ENCODE data around the gene PRKD1.
"Not testable (repeated sequence)": the region's sequence is repeated elsewhere in the genome, so short reads cannot be mapped to it uniquely, and the experiment has no call there.

Gene PRKD1

DNA sequence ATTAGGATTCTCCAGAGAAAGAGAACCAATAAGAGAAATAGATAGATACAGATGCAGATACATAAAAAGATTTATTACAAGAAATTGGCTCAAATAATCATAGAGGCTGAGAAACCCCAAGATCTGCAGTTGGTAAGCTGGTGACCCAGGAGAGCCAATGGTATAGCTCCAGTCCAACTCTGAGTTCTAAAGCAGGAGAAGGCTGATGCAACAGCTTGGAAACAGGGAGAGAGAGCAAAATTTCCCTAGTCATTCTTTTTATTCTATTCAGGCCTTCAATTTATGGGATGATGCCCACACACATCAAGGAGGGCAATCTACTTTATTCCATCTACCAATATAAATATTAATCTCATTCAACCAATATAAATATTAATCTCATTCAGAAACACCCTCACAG is 218.2 kb downstream of the PRKD1 start:
- no peak for DNase-seq (ENCODE audit: low spot score)
- Mint-ChIP-seq H3K4me3 (no peak overlapping the region), H3K36me3 (ENCODE audit: low read depth) (no peaks in the 10 kb centered on the region), H3K4me1 (ENCODE audit: low read depth) (no peaks in the 10 kb centered on the region), H3K9me3 (peaks cover 42% of the 10 kb centered on the region), H3K27ac (no peak overlapping the region), H3K27me3 (ENCODE audit: low read depth) (no peaks in the 10 kb centered on the region)

DNA sequence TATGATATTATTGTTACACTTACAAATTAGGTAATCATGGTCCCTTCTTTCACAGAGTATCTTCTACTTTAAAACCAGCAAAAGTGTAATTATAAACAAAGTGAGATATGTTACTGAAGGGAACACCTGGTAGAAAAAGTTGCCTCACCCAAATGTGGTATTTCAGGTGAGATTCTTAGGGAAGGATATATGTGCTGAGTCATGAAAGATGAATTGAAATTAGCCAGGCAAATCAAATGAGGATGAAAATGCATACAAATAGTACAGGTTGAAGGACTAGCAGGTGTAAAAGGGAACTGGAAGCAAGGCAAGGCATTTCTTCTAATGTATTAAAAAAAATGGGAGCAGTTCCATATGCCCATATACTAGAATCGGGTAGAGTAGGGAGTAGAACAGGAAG is 220.9 kb downstream of the PRKD1 start:
- Mint-ChIP-seq H3K27ac (no peak overlapping the region), H3K27me3 (ENCODE audit: low read depth) (no peaks in the 10 kb centered on the region), H3K36me3 (ENCODE audit: low read depth) (no peaks in the 10 kb centered on the region), H3K4me3 (no peak overlapping the region), H3K4me1 (ENCODE audit: low read depth) (no peaks in the 10 kb centered on the region), H3K9me3 (peaks cover 42% of the 10 kb centered on the region)
- DNase-seq (ENCODE audit: low spot score), result no peak

DNA sequence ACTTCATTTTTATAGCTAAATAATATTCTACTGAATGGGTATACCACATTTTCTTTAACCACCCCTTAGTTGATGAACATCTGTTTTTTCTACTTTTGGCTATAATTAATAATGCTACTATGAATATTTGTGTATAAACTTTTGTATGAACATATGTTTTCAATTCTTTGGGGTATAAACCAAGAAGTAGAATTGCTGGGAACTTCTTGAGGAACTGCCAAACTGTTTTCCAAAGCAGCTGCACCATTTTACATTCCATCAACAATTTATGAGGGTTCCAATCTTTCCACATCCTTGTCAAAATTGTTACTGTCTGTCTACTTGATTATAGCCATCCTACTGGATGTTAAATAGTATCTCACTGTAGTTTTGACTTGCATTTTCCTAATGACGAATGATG is 221.8 kb downstream of the PRKD1 start:
- H3K4me1 Mint-ChIP-seq (ENCODE audit: low read depth), result no peaks in the 10 kb centered on the region
- no peaks in the 10 kb centered on the region for H3K36me3 Mint-ChIP-seq (ENCODE audit: low read depth)
- DNase-seq (ENCODE audit: low spot score), result no peak
- peaks cover 50% of the 10 kb centered on the region for H3K9me3 Mint-ChIP-seq
- no peaks in the 10 kb centered on the region for H3K27me3 Mint-ChIP-seq (ENCODE audit: low read depth)
- no peak overlapping the region for H3K4me3 Mint-ChIP-seq
- H3K27ac Mint-ChIP-seq, result no peak overlapping the region

DNA sequence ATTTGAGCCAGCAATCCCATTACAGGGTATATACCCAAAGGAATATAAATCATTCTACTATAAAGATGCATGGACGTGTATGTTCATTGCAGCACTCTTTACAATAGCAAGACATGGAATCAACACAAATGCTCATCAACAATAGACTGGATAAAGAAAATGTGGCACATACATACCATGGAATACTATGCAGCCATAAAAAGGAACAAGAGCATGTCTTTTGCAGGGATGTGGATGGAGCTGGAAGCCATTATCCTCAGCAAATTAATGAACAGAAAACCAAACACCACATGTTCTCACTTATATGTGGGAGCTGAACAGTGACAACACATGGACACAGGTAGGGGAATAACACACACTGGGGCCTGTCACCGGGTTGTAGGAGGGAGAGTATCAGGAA is 238.1 kb downstream of the PRKD1 start:
- H3K27me3 Mint-ChIP-seq (ENCODE audit: low read depth); H3K27ac Mint-ChIP-seq; DNase-seq (ENCODE audit: low spot score); H3K36me3 Mint-ChIP-seq (ENCODE audit: low read depth); H3K4me3 Mint-ChIP-seq; H3K4me1 Mint-ChIP-seq (ENCODE audit: low read depth): not testable (repeated sequence)
- H3K9me3 Mint-ChIP-seq, result peaks cover 60% of the 10 kb centered on the region

DNA sequence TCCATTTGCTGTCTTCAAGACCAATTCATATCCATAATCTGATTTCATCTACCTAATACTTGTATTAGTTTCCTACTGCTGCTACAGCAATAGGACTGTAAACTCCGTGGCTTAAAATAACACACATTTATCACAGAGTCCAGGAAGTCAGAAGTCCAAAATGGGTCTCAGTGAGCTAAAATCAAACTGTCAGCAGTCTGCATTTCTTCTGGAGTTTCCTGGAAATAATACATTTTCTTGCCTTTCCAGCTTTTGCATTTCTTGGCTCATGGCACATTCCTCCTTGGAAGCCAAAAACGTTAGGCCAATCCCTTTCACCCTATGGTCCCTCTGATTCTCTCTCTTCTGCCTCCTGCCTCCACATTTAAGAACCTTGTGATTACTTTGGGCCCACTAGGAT is 239.8 kb downstream of the PRKD1 start:
- Mint-ChIP-seq H3K36me3 (ENCODE audit: low read depth) (no peaks in the 10 kb centered on the region), H3K4me1 (ENCODE audit: low read depth) (no peaks in the 10 kb centered on the region), H3K27me3 (ENCODE audit: low read depth) (no peaks in the 10 kb centered on the region), H3K27ac (no peak overlapping the region), H3K4me3 (no peak overlapping the region), H3K9me3 (peaks cover 60% of the 10 kb centered on the region)
- no peak for DNase-seq (ENCODE audit: low spot score)

DNA sequence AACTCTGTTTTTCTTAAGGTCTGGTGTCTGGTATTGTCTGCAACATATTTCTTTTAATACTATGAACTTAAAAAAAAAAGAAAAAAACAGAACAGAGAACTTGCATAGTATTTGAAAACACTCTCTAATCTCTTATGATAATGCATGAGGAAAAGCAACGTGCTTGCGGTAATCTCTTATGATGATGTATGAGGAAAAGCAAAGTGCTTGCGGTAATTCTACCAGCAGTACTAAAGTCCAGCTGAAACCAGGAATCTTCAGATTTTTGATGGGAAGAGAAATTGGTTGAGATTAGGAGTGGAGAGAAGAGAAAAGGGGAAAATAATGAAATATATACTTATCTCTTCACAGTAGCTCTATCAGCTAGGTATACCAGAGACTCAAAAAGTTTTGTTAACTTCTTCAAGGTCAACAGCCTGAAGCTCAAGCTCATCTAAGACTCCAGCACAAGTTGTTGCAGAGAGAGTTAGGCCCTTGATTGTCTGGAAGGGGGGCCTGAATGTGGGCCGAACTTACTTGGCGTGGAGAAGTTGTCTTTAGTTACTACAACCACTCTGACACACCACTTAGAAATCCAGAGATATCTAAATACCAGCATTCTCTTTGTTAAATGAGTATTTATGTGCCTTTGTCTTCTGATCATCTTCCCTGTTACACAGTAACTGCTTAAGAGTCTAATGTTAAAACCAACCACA is 240.4 kb downstream of the PRKD1 start:
- H3K4me1 Mint-ChIP-seq (ENCODE audit: low read depth), result no peaks in the 10 kb centered on the region
- no peaks in the 10 kb centered on the region for H3K36me3 Mint-ChIP-seq (ENCODE audit: low read depth)
- H3K4me3 Mint-ChIP-seq, result no peak overlapping the region
- peaks cover 58% of the 10 kb centered on the region for H3K9me3 Mint-ChIP-seq
- no peak for DNase-seq (ENCODE audit: low spot score)
- H3K27ac Mint-ChIP-seq, result no peak overlapping the region
- no peaks in the 10 kb centered on the region for H3K27me3 Mint-ChIP-seq (ENCODE audit: low read depth)

DNA sequence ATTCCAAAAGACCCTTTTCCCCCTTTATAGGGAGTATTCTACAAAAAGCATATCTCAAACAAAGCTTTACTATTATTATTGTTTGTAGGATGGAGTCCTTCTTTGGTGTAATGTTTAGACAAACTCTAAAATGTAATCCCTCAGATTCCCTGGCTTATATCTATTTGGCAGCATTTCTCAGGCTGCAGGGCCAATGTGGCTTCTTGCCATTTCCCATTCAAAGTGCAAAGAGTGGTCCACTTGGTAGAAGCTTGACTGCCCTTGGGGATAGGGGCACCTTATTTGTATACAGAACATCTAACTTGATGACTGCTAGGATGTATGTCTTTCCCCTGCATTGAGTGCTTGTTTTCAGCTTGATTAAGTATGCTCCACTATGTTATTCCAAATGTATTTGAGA is 242.7 kb downstream of the PRKD1 start:
- Mint-ChIP-seq H3K9me3 (peaks cover 54% of the 10 kb centered on the region), H3K4me1 (ENCODE audit: low read depth) (no peaks in the 10 kb centered on the region), H3K36me3 (ENCODE audit: low read depth) (no peaks in the 10 kb centered on the region), H3K27me3 (ENCODE audit: low read depth) (no peaks in the 10 kb centered on the region), H3K4me3 (no peak overlapping the region), H3K27ac (no peak overlapping the region)
- no peak for DNase-seq (ENCODE audit: low spot score)

DNA sequence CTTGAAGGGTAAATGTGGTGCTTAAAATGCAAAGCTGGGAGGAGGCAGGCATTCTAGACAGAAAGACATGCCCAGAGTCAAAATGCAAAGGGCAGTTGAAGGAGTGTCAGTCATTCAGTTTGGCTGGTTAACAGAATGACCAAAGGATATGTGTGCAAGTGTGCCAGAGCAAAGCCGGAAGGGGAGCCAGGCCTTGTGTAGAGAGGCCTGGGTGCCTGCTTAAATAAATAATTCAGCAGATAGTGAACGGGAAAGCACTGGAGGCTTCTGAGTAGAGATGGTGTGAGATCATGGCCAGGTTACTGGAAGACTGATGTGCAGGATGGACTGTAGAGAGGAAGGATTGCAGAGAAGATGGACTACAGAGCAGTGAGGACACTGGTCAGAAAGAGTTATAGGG is 244.9 kb downstream of the PRKD1 start:
- Mint-ChIP-seq H3K27me3 (ENCODE audit: low read depth) (no peaks in the 10 kb centered on the region), H3K4me1 (ENCODE audit: low read depth) (no peaks in the 10 kb centered on the region)

DNA sequence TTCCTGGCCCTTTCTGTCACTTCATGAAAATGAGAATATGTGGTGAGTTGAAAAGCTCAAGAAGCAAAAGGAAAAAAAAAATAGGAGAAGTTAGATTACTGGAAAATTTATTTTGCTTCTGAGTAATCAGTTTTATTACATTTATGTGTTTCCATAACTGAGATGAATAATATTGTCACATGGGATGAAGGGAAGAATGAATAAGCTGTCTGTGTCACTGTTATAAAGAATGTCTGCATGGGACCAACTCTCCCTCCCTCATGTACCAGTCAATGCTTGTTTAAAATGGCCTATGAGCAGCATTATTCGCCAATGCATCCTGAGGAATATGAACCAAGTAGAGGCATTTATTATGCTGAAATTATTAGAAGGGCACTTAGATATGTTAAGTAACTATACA is 246.3 kb downstream of the PRKD1 start:
- no peaks in the 10 kb centered on the region for H3K27me3 Mint-ChIP-seq (ENCODE audit: low read depth)
- H3K36me3 Mint-ChIP-seq (ENCODE audit: low read depth), result no peaks in the 10 kb centered on the region
- H3K4me1 Mint-ChIP-seq (ENCODE audit: low read depth), result no peaks in the 10 kb centered on the region
- peaks cover 39% of the 10 kb centered on the region for H3K9me3 Mint-ChIP-seq
- DNase-seq (ENCODE audit: low spot score), result no peak
- H3K4me3 Mint-ChIP-seq, result no peak overlapping the region
- H3K27ac Mint-ChIP-seq, result no peak overlapping the region

More for the DNA sequence above, 244.9 kb downstream of the PRKD1 start:
- H3K4me3 Mint-ChIP-seq, result no peak overlapping the region
- H3K9me3 Mint-ChIP-seq, result peaks cover 48% of the 10 kb centered on the region
- H3K36me3 Mint-ChIP-seq (ENCODE audit: low read depth), result no peaks in the 10 kb centered on the region
- no peak for DNase-seq (ENCODE audit: low spot score)
- H3K27ac Mint-ChIP-seq, result no peak overlapping the region

DNA sequence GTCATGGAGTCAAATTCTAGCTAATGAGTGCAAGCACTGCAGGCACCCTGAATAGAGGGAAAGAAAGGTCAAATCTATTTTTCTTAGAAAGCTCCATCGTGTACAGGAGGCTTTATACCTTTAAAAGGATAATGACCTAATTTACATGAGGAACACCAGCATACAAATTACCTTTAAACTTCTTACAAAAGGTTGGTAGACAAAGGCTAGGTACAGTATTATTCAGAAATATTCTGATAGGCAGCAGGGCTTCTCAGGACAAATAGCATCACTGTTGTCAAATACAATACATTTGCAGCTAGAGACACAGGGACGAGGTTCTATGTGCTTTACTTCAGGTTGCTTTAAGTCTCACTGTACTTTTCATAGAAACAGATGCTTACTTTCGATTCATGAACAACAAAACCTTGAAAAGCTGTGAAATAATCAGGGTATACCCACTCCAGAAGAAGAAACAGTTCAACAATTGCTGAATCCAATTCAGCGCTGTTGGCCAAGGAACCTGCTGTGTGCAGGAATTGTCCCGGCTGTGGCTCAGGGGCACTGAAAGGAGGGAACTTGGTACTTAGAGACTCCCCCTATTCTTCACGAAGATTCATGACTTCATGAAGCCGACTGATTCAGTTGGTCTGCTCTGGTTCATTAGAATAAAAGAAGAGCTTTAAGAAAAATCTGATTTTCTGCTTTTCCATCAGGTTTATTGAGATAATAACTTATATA is 252.9 kb downstream of the PRKD1 start:
- no peak overlapping the region for H3K4me3 Mint-ChIP-seq
- H3K4me1 Mint-ChIP-seq (ENCODE audit: low read depth), result no peaks in the 10 kb centered on the region

DNA sequence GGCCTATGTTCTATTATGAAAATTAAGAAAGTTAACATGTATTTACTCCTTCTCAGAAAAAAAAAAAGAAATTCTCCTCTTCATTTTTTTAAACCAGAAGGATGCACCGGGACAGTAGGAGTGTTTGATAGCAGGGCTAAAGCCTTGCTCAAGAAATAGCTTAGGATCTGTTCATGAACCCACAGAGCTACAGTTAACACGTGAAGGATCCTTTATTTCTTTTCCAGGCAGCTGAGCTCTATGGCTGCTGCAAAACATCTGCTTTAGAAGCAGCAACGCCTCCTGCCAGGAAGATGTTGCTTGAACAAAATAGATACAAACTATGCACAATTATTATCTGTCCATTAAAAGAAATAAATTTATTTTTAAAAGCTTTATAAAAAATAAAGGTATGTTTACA is 254.8 kb downstream of the PRKD1 start:
- DNase-seq (ENCODE audit: low spot score), result no peak
- Mint-ChIP-seq H3K36me3 (ENCODE audit: low read depth) (no peaks in the 10 kb centered on the region), H3K4me3 (no peak overlapping the region), H3K27ac (no peak overlapping the region), H3K9me3 (peaks cover 21% of the 10 kb centered on the region), H3K27me3 (ENCODE audit: low read depth) (no peaks in the 10 kb centered on the region), H3K4me1 (ENCODE audit: low read depth) (no peaks in the 10 kb centered on the region)

More for the DNA sequence above, 252.9 kb downstream of the PRKD1 start:
- H3K36me3 Mint-ChIP-seq (ENCODE audit: low read depth), result no peaks in the 10 kb centered on the region
- DNase-seq (ENCODE audit: low spot score), result no peak
- H3K27me3 Mint-ChIP-seq (ENCODE audit: low read depth), result no peaks in the 10 kb centered on the region
- peaks cover 27% of the 10 kb centered on the region for H3K9me3 Mint-ChIP-seq
- H3K27ac Mint-ChIP-seq, result no peak overlapping the region

DNA sequence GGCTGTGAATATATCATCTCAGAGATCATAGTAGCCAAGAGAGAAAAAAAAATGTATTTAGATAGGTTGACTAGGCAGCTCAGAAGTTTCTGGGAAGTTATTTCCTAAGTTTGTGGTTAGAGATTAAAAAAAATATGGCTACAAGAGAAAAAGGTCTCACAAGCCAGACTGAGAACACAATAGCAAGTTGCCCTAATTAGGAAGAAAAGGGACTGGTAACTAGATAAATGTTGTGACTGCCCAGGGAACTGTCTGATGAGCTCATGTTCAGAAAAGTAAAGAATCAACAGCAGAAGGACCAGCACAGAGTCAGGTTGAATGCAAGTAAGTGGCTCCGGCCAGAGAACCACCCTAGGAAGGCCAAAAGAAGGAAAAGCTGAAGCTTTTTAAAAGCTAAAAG is 256.6 kb downstream of the PRKD1 start:
- Mint-ChIP-seq H3K4me1 (ENCODE audit: low read depth) (no peaks in the 10 kb centered on the region), H3K36me3 (ENCODE audit: low read depth) (no peaks in the 10 kb centered on the region), H3K9me3 (peaks cover 32% of the 10 kb centered on the region), H3K27ac (no peak overlapping the region), H3K4me3 (no peak overlapping the region), H3K27me3 (ENCODE audit: low read depth) (no peaks in the 10 kb centered on the region)
- no peak for DNase-seq (ENCODE audit: low spot score)

DNA sequence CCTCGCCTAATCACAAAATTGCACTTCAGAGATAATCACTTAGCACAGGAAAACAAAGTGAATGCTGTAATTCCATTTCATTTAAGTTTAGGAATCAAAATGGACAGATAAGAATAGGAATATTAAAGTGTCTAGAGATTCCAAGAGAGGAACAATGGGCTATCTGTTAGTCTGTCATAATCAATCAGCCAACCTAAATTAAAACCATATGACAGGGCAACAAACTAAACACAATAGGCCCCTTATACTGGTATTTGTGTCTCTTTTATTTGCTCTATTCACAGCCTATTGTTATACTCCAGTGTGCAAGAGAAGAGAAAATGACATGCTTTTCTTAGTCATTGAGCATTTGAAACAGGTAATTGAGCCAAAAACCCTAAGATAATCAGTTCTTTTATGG is 259.4 kb downstream of the PRKD1 start:
- Mint-ChIP-seq H3K36me3 (ENCODE audit: low read depth) (no peaks in the 10 kb centered on the region), H3K27ac (no peak overlapping the region), H3K27me3 (ENCODE audit: low read depth) (no peaks in the 10 kb centered on the region), H3K4me1 (ENCODE audit: low read depth) (no peaks in the 10 kb centered on the region), H3K9me3 (peaks cover 40% of the 10 kb centered on the region), H3K4me3 (no peak overlapping the region)
- no peak for DNase-seq (ENCODE audit: low spot score)

DNA sequence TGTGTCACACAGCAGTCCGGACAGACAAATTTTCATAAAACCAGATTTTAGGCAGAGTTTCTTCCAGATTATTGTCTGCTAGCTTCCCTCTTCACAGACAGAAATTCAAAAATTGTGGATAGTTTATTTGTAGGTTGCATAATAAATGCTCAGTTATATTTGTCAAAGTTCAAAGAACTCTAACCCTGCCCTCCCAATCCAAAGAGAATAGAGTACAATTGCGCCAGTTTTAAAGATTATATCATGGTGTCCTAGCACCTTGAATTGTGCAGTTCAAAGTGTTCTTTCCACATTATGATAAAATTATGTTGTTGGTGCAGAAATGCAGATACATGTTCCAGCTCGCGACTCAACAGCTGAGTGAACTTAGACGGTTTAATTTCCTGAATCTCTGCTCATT is 263.1 kb downstream of the PRKD1 start:
- Mint-ChIP-seq H3K36me3 (ENCODE audit: low read depth) (no peaks in the 10 kb centered on the region), H3K27me3 (ENCODE audit: low read depth) (no peaks in the 10 kb centered on the region), H3K4me3 (no peak overlapping the region), H3K4me1 (ENCODE audit: low read depth) (no peaks in the 10 kb centered on the region), H3K9me3 (peaks cover 37% of the 10 kb centered on the region), H3K27ac (no peak overlapping the region)
- DNase-seq (ENCODE audit: low spot score), result no peak
